HCT116 (cell line): ENCODE data around the gene ZNF783. TPM values are rescaled to one million over a fixed set of nuclear protein-coding genes. Genes with fewer than 3 reads are reported as not detected.

Experiments
- ATAC-seq: fragments of 200-7000 bp; cut with Tn5 transposase; 2 replicates; pipeline ENCODE4 v1.9.1; 2020; ENCODE audit warnings: mild to moderate bottlenecking, moderate library complexity
- BruUV-seq: library from RNA; stranded (reverse); fragments of 400-500 nt; replicated peaks from 2 replicates; lab custom pipeline; 2021; lab: Mats Ljungman, UMichigan
- CTCF ChIA-PET: fragments of 300-600 bp; sonication (Branson Sonifier 250); formaldehyde crosslinking; loops from one replicate; lab custom pipeline; 2021; ENCODE audit warnings: antibody characterized with exemption; lab: Charles Lee
- POLR2A ChIA-PET: fragments of 300-600, 350-600 bp; sonication (Branson Sonifier 250); formaldehyde crosslinking; loops from one replicate; lab custom pipeline; 2021; ENCODE audit warnings: antibody characterized with exemption; lab: Charles Lee
- RAD21 ChIA-PET, 2 experiments: fragments of 300-600 bp; sonication (Branson Sonifier 250); formaldehyde crosslinking; loops; one replicate each; lab custom pipeline; 2023; ENCODE audit warnings: low total read pairs in 2 of 2; ENCODE audit not compliant: uncharacterized antibody in 2 of 2, unreplicated experiment in 2 of 2, low non-redundant PET in 1 of 2; lab: Charles Lee
- DNase-seq: peaks from one replicate; pipeline ENCODE4 v3.0.0-alpha.2; 2010; ENCODE audit warnings: low read depth, low spot score
- H2AFZ ChIP-seq: fragments of 200-600 bp; shearing (Covaris generic), sonication (generic); 2 replicates; pipeline ENCODE4 v1.6.1; 2017; ENCODE audit warnings: low read depth, mixed run types, mixed read lengths, antibody characterized with exemption, low read length; ENCODE audit not compliant: poor library complexity, severe bottlenecking
- H3K27ac ChIP-seq: 2 replicates; pipeline ENCODE4 v1.5.1; 2012; ENCODE audit warnings: low read depth, low read length
- H3K27me3 ChIP-seq: fragments of 200-600 bp; sonication (generic); 2 replicates; pipeline ENCODE4 v1.6.1; 2016; ENCODE audit warnings: mixed run types, low read length, mixed read lengths; ENCODE audit not compliant: insufficient read depth
- H3K36me3 ChIP-seq, 2 experiments: fragments of 200-500 bp in 1 of 2; fragments of 200-600 bp in 1 of 2; sonication (Bioruptor generic) in 1 of 2; sonication (generic) in 1 of 2; 2 replicates each; pipeline versions ENCODE4 v1.5.1 to v1.6.1; 2014 to 2016; ENCODE audit warnings: low read length in 2 of 2, inconsistent platforms in 1 of 2, mixed read lengths in 1 of 2, mixed run types in 1 of 2; ENCODE audit not compliant: insufficient read depth in 2 of 2, control insufficient read depth in 1 of 2
- H3K4me1 ChIP-seq, 2 experiments: fragments of 200-600 bp in 1 of 2; sonication (generic) in 1 of 2; 2 replicates each; pipeline versions ENCODE4 v1.5.1 to v1.6.1; 2012 to 2017; ENCODE audit warnings: low read length in 2 of 2, inconsistent platforms in 1 of 2, mild to moderate bottlenecking in 1 of 2, mixed read lengths in 1 of 2, mixed run types in 1 of 2, moderate library complexity in 1 of 2; ENCODE audit not compliant: insufficient read depth in 2 of 2, control insufficient read depth in 1 of 2
- H3K4me2 ChIP-seq: fragments of 200-600 bp; sonication (generic); 2 replicates; pipeline ENCODE4 v1.6.1; 2017; ENCODE audit warnings: mixed run types, low read length, mixed read lengths
- H3K4me3 ChIP-seq, 2 experiments: fragments of 200-600 bp in 1 of 2; sonication (generic) in 1 of 2; replicated peaks in 1 of 2; 2 replicates each; pipeline ENCODE4 v1.5.1; 2011 to 2016; ENCODE audit warnings: low read length in 2 of 2, control low read depth in 1 of 2, low read depth in 1 of 2, mild to moderate bottlenecking in 1 of 2, mixed read lengths in 1 of 2, mixed run types in 1 of 2
- H3K79me2 ChIP-seq: fragments of 200-600 bp; sonication (generic); 2 replicates; pipeline ENCODE4 v1.6.1; 2017; ENCODE audit warnings: mild to moderate bottlenecking, mixed run types, low read length, moderate library complexity, mixed read lengths; ENCODE audit not compliant: insufficient read depth
- H3K9ac ChIP-seq: fragments of 200-600 bp; sonication (generic); 2 replicates; pipeline ENCODE4 v1.6.1; 2016; ENCODE audit warnings: low read length, mixed read lengths
- H3K9me2 ChIP-seq: fragments of 200-600 bp; sonication (generic), shearing (Covaris generic); 2 replicates; pipeline ENCODE4 v1.6.1; 2017; ENCODE audit warnings: mixed run types, mild to moderate bottlenecking, moderate library complexity; ENCODE audit not compliant: insufficient read depth
- H3K9me3 ChIP-seq, 2 experiments: fragments of 200-500 bp in 1 of 2; fragments of 200-600 bp in 1 of 2; sonication (Bioruptor generic) in 1 of 2; sonication (generic) in 1 of 2; 2 replicates each; pipeline ENCODE4 v1.6.1; 2014 to 2017; ENCODE audit warnings: low read length in 2 of 2, mixed read lengths in 2 of 2, inconsistent platforms in 1 of 2, low read depth in 1 of 2, mild to moderate bottlenecking in 1 of 2, mixed run types in 1 of 2, moderate library complexity in 1 of 2; ENCODE audit not compliant: control insufficient read depth in 1 of 2, insufficient read depth in 1 of 2
- H4K20me1 ChIP-seq: fragments of 200-600 bp; sonication (generic), shearing (Covaris generic); 2 replicates; pipeline ENCODE4 v1.6.1; 2017; ENCODE audit warnings: mixed run types, mild to moderate bottlenecking, moderate library complexity; ENCODE audit not compliant: insufficient read depth
- RAD21 ChIP-seq: IDR thresholded peaks from 2 replicates; pipeline ENCODE4 v1.6.1; 2012; ENCODE audit warnings: low read depth, mild to moderate bottlenecking
- SP1 ChIP-seq: IDR thresholded peaks from 2 replicates; pipeline ENCODE4 v1.6.1; 2012; ENCODE audit warnings: low read depth
- TCF7L2 ChIP-seq: IDR thresholded peaks from 2 replicates; pipeline ENCODE4 v1.7.0; 2011; ENCODE audit warnings: borderline replicate concordance, inconsistent platforms; ENCODE audit not compliant: insufficient read depth, insufficient read length; ENCODE audit errors: extremely low read depth
- intact Hi-C: fragments of 100-400 bp; cut with micrococcal nuclease; formaldehyde crosslinking; loops from 2 replicates; pipeline ENCODE4 v1.10.0; 2022
- total RNA-seq: library from RNA; stranded (reverse); gene quantifications from one replicate; pipeline ENCODE4 v1.2.1, GENCODE V29; 2021; ENCODE audit not compliant: unreplicated experiment
- TF ChIP-seq, protein P1 (sequence below), 3 experiments: fragments of 200-600 bp in 1 of 3; sonication (generic) in 1 of 3; IDR thresholded peaks in 2 of 3; conservative IDR thresholded peaks in 1 of 3; 2 replicates each; pipeline ENCODE4 v1.5.1; 2012 to 2017; ENCODE audit warnings: low read depth in 2 of 3, low read length in 2 of 3, antibody characterized with exemption in 1 of 3, borderline replicate concordance in 1 of 3, control low read depth in 1 of 3, mild to moderate bottlenecking in 1 of 3, mixed read lengths in 1 of 3, mixed run types in 1 of 3, moderate library complexity in 1 of 3; ENCODE audit not compliant: insufficient read depth in 1 of 3
- TF ChIP-seq, protein P2 (sequence below): IDR thresholded peaks from 2 replicates; pipeline ENCODE4 v1.6.1; 2011; ENCODE audit warnings: mild to moderate bottlenecking, low read length, moderate library complexity; ENCODE audit not compliant: insufficient replicate concordance; ENCODE audit errors: extremely low read depth
- TF ChIP-seq, protein P3 (sequence below): IDR thresholded peaks from 2 replicates; pipeline ENCODE4 v1.6.1; 2012
- TF ChIP-seq, protein P4 (sequence below): IDR thresholded peaks from 2 replicates; pipeline ENCODE4 v1.6.1; 2012

Gene ZNF783
- total RNA-seq, 1 experiment from 2014 or later: 12.5 TPM

DNA sequence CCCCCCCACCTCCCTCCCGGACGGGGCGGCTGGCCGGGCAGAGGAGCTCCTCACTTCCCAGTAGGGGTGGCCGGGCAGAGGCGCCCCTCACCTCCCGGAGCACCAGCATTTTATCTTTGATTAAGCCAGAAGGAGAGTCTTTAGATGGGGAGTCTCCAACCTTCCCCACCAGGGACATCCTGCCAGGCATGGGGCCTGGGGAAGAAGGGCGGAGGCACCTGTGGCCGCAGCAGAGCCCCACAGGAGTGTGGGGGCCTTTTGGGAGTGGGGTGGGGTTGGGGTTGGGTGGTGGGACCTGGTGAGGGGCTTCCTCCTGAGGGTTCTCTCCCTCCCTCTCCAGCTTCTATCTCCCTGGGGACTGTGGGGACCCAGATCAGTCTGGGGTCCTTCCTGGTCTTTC lies 18.2 kb downstream of the ZNF783 start (continued):
- TF ChIP-seq, protein P1, sequence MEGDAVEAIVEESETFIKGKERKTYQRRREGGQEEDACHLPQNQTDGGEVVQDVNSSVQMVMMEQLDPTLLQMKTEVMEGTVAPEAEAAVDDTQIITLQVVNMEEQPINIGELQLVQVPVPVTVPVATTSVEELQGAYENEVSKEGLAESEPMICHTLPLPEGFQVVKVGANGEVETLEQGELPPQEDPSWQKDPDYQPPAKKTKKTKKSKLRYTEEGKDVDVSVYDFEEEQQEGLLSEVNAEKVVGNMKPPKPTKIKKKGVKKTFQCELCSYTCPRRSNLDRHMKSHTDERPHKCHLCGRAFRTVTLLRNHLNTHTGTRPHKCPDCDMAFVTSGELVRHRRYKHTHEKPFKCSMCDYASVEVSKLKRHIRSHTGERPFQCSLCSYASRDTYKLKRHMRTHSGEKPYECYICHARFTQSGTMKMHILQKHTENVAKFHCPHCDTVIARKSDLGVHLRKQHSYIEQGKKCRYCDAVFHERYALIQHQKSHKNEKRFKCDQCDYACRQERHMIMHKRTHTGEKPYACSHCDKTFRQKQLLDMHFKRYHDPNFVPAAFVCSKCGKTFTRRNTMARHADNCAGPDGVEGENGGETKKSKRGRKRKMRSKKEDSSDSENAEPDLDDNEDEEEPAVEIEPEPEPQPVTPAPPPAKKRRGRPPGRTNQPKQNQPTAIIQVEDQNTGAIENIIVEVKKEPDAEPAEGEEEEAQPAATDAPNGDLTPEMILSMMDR (IDR thresholded peaks at IDR 0.05 in 2 of 3, conservative IDR thresholded peaks at IDR 0.05 in 1 of 3; ENCODE audit: borderline replicate concordance in 1 of 3, insufficient read depth in 1 of 3, low read depth in 2 of 3, low read length in 2 of 3): no peak
- TF ChIP-seq SP1: no peak

DNA sequence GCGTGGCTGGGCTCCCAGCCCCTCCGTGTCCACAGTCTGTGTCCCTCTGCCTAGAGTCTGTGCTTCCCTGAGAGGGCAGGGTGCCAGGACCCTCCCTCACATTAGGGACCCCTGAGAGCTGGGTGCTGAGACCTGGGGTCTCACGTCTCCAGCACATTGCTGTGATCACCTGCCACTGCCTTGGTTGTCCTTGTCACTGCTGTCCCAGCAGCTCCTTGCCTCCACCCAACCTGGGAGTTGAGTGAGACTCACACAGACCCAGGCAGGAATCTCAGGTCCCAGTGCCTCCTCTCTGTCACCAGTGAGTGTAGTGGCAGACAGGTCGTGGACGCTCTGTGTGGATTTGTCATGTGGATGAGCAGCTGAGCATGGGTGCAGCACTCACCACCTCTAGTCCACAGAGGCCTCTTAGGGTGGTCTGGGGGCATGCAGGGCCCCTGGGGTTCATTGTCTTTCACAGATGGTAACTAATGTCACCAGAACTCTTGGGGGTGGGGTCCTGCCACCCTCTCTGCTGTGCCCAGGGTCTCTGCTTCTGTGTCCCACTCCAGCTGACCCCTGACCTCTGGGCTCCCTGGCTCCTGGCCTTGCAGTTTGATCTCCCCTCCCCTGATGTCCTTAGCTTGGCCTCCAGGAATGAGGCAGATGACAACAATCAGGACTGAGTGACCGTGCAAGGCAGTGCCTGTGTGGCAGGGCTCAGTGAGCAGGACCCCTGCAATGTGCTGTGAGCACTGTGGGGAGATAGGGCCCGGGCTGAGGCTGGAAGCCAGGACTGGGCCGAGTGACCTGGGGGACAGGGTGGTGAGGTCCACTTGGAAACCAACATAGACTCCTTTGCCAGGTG lies 18.9 kb downstream of the ZNF783 start:
- ChIA-PET POLR2A (no interaction called here), CTCF (no interaction called here)
- no peak overlapping the region for H3K9ac ChIP-seq

More for the DNA sequence above, 18.9 kb downstream of the ZNF783 start:
- Histone ChIP-seq H3K36me3 (0 out of 4 replicates have a peak, but pooled peaks cover 0 to 2% of the 10 kb centered on the region in 2 experiments), H3K4me2 (no peak overlapping the region), H3K4me3 (no peak overlapping the region), H4K20me1 (no peaks in the 10 kb centered on the region), H3K9me2 (no peaks in the 10 kb centered on the region), H3K27ac (no peak overlapping the region), H3K9me3 (no peaks in the 10 kb centered on the region), H2AFZ (no peak overlapping the region), H3K79me2 (no peaks in the 10 kb centered on the region), H3K27me3 (no peaks in the 10 kb centered on the region), H3K4me1 (peaks cover 2 to 14% of the 10 kb centered on the region in 2 experiments; a peak in 3 of 4 replicates)
- TF ChIP-seq, protein P2, sequence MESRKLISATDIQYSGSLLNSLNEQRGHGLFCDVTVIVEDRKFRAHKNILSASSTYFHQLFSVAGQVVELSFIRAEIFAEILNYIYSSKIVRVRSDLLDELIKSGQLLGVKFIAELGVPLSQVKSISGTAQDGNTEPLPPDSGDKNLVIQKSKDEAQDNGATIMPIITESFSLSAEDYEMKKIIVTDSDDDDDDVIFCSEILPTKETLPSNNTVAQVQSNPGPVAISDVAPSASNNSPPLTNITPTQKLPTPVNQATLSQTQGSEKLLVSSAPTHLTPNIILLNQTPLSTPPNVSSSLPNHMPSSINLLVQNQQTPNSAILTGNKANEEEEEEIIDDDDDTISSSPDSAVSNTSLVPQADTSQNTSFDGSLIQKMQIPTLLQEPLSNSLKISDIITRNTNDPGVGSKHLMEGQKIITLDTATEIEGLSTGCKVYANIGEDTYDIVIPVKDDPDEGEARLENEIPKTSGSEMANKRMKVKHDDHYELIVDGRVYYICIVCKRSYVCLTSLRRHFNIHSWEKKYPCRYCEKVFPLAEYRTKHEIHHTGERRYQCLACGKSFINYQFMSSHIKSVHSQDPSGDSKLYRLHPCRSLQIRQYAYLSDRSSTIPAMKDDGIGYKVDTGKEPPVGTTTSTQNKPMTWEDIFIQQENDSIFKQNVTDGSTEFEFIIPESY: no peak
- no peak for TF ChIP-seq RAD21
- no peak for TF ChIP-seq TCF7L2
- TF ChIP-seq, protein P3, sequence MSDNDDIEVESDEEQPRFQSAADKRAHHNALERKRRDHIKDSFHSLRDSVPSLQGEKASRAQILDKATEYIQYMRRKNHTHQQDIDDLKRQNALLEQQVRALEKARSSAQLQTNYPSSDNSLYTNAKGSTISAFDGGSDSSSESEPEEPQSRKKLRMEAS: no peak
- TF ChIP-seq, protein P4, sequence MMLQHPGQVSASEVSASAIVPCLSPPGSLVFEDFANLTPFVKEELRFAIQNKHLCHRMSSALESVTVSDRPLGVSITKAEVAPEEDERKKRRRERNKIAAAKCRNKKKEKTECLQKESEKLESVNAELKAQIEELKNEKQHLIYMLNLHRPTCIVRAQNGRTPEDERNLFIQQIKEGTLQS: no peak
- intact Hi-C loops: no loop called here
- RAD21 ChIA-PET: no interaction called here
- DNase-seq (no peak), ATAC-seq (no peak)
- no TSS peak for BruUV-seq
